Right cardiac atrium (tissue), 5 donors: ENCODE measurements around the gene PTPRM. TPM values are rescaled to one million over a fixed set of nuclear protein-coding genes. Genes with fewer than 3 reads are reported as not detected.
"Not testable (repeated sequence)": the region's sequence is repeated elsewhere in the genome, so short reads cannot be mapped to it uniquely, and the experiment has no call there.

Experiments used
- ATAC-seq, 2 donors: fragments of 200-7000 bp; cut with Tn5 transposase; one replicate each; pipeline versions ENCODE4 v1.8.0 to v1.9.1; 2020; ENCODE audit warnings: moderate library complexity in 2 of 2, mild to moderate bottlenecking in 1 of 2
- DNase-seq, 3 donors: peaks; one replicate each; pipeline ENCODE4 v3.0.0-alpha.2; 2020
- H3K27ac ChIP-seq: one replicate; pipeline ENCODE4 v1.5.1; 2013; ENCODE audit warnings: mild to moderate bottlenecking, low read length, control low read depth, moderate library complexity
- H3K27me3 ChIP-seq: one replicate; pipeline ENCODE4 v1.6.1; 2013; ENCODE audit not compliant: control insufficient read depth, insufficient read depth
- H3K4me1 ChIP-seq: one replicate; pipeline ENCODE4 v1.6.1; 2013; ENCODE audit warnings: low read length; ENCODE audit not compliant: control insufficient read depth, insufficient read depth
- H3K4me3 ChIP-seq: one replicate; pipeline ENCODE4 v1.5.1; 2013; ENCODE audit warnings: low read length, control low read depth
- H3K9me3 ChIP-seq: one replicate; pipeline ENCODE4 v1.6.1; 2013; ENCODE audit warnings: low read length; ENCODE audit not compliant: control insufficient read depth
- WGBS: extraction: QIAGEN DNeasy Blood & Tissue Kit; methylation state at CpG from one replicate; pipeline ENCODE4 v1.1.7; 2013; 5-methylcytosine and 5-hydroxymethylcytosine counted together
- intact Hi-C, 4 donors: fragments of 100-400 bp; cut with DNase I; formaldehyde crosslinking; loops; one replicate each; pipeline versions ENCODE4 v1.11.0 to v1.14.0; 2022 to 2023
- polyA plus RNA-seq: library from polyadenylated mRNA; stranded (reverse); fragments of 200-250 nt; gene quantifications from one replicate; pipeline ENCODE4 v1.2.3, GENCODE V29; 2013
- total RNA-seq, 4 donors: library from RNA; stranded (reverse); fragmentation: NEBNext Ultra II Directional; extraction: Animal tissue kit (Norgen Biotek cat#: 25700); gene quantifications; one replicate each; pipeline ENCODE4 v1.2.1, GENCODE V29; 2021
- donor health status: healthy with polysubstance abuse.
- donor health status: DM: no; HTN: yes; CAD: no.
- donor health status: DM: no; HTN: no; CAD: no.
- donor health status: DM: no; HTN: yes; CAD: no; lungs with severe emphysema.
- donor health status: DM: yes; HTN: yes; CAD: no.

The PTPRM gene
- total and polyA plus RNA-seq, 5 donors: 55.1 to 81.5 (median 63.4) TPM

DNA sequence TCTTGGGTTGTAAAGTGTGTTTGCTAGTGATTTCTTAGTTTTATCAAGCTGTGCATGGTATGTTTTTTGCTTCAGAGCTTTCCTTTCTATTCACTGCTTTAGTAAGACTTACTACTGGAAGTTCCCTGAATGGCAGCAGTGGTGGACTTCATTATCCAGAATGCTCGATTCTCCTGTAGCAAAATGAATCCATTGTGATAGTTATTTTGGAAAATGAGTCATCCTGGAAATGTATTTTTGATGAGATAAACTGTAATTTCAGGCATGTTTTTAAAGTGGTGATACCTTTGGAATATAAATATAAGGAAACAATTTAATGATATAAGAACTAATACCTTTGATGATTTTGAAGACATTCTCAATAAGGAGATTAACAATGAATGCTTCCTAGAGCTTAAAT lies 387.1 kb downstream of the PTPRM start:
- intact Hi-C loops: no loop called here
- Histone ChIP-seq H3K4me1 (peaks cover 2% of the 10 kb centered on the region), H3K9me3 (no peaks in the 10 kb centered on the region), H3K27me3 (no peaks in the 10 kb centered on the region), H3K27ac (no peak overlapping the region), H3K4me3 (no peak overlapping the region)
- WGBS: 51% methylated on average over 1 of the region's 1 CpG
- no peak for DNase-seq
- ATAC-seq: no peak

GRCh38 chr18:7955175-7955574 lies 388.1 kb downstream of the PTPRM start:
- no peak overlapping the region for H3K27ac ChIP-seq
- intact Hi-C loops: no loop called here
- DNase-seq (no peak), ATAC-seq (no peak)
- H3K4me1 ChIP-seq: peaks cover 2% of the 10 kb centered on the region
- H3K9me3 ChIP-seq: no peaks in the 10 kb centered on the region
- H3K27me3 ChIP-seq: no peaks in the 10 kb centered on the region
- 97% methylated on average over 7 of the region's 7 CpGs for WGBS
- H3K4me3 ChIP-seq: no peak overlapping the region

GRCh38 chr18:7957297-7957696 lies 390.2 kb downstream of the PTPRM start:
- Histone ChIP-seq H3K27ac (no peak overlapping the region), H3K9me3 (no peaks in the 10 kb centered on the region), H3K27me3 (no peaks in the 10 kb centered on the region), H3K4me1 (peaks cover 2% of the 10 kb centered on the region), H3K4me3 (no peak overlapping the region)
- no peak for ATAC-seq
- no peak for DNase-seq
- intact Hi-C loops: no loop called here
- WGBS: 78% methylated on average over 3 of the region's 3 CpGs

GRCh38 chr18:7958081-7958896 lies 391.2 kb downstream of the PTPRM start:
- no peak overlapping the region for H3K27ac ChIP-seq
- H3K4me3 ChIP-seq: peak overlapping the region; percentile 19
- H3K27me3 ChIP-seq: no peaks in the 10 kb centered on the region
- intact Hi-C loops: no loop called here
- H3K4me1 ChIP-seq: peaks cover 4% of the 10 kb centered on the region
- ATAC-seq (no peak), DNase-seq (no peak)
- 55% methylated on average over 4 of the region's 4 CpGs for WGBS
- no peaks in the 10 kb centered on the region for H3K9me3 ChIP-seq

DNA sequence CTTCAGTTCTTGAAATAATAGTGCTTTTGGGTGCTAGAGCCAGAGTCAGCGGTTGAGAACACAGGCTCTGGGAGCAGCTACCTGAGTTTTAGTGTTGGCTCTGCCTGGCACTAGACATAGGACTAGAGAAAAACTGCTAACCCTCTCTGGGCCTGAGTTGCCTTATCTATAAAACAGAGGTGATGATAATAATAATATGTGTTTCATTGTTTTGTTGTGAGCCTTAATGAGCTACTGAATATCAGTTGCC lies 391.7 kb downstream of the PTPRM start:
- Histone ChIP-seq H3K9me3 (no peaks in the 10 kb centered on the region), H3K27me3 (no peaks in the 10 kb centered on the region), H3K4me1 (peaks cover 6% of the 10 kb centered on the region), H3K4me3 (peak overlapping the region; percentile 19), H3K27ac (no peak overlapping the region)
- DNase-seq (no peak), ATAC-seq (no peak)
- intact Hi-C loops: no loop called here
- WGBS: 85% methylated on average over 1 of the region's 1 CpG

DNA sequence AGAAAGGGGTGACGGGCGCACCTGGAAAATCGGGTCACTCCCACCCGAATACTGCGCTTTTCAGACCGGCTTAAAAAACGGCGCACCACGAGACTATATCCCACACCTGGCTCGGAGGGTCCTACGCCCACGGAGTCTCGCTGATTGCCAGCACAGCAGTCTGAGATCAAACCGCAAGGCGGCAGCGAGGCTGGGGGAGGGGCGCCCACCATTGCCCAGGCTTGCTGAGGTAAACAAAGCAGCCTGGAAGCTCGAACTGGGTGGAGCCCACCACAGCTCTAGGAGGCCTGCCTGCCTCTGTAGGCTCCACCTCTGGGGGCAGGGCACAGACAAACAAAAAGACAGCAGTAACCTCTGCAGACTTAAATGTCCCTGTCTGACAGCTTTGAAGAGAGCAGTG lies 399.6 kb downstream of the PTPRM start:
- no CpG with 5 or more reads among the region's 18 CpGs for WGBS
- not testable (repeated sequence) for H3K4me3 ChIP-seq, H3K27me3 ChIP-seq, H3K9me3 ChIP-seq, H3K27ac ChIP-seq, ATAC-seq, DNase-seq, H3K4me1 ChIP-seq
- intact Hi-C loops: loop anchor here in 1 of 4 donors (10.0 kb wide), 1 partner anchor 62 kb away; no protein-coding TSS in a partner anchor

DNA sequence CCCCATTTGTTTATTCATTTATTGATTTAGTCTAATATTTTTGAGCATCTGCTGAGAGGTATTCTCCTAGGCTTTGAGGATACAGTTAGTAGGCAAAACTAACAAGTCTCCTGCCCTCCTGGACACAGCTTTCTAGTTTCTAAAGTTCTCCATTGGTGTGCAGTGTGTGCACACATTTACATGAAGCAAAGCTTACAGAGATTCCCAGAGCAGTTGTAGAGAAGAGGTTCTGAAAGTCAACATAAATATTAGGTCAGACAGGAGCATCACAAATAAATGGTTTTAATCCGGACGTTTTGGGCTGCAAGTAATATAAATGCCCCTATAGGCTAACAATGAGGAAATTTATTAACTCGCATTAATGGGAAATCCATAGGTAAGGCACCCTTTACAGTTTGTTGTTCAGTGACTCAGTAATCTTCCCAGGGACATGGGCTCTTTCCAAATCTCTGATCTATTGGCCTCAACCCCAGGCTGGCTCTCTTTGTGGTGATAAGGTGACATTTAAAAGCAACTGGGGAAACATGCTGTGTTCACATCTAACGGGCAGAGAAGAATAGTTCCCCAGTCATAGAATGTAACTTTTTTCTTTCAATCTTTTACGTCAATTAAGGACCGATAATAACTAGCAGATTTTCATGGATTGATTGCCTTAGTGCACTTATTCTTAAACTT lies 407.2 kb downstream of the PTPRM start:
- ATAC-seq: peak; percentile 59 to 62
- H3K27ac ChIP-seq: no peak overlapping the region
- 78% methylated on average over 6 of the region's 6 CpGs for WGBS

GRCh38 chr18:7977897-7978296 lies 410.8 kb downstream of the PTPRM start:
- no peak for DNase-seq
- Histone ChIP-seq H3K9me3 (no peaks in the 10 kb centered on the region), H3K27ac (no peak overlapping the region), H3K4me3 (no peak overlapping the region), H3K27me3 (no peaks in the 10 kb centered on the region), H3K4me1 (peaks cover 2% of the 10 kb centered on the region)
- 49% methylated on average over 4 of the region's 4 CpGs for WGBS
- intact Hi-C loops: no loop called here
- no peak for ATAC-seq

More for the DNA sequence above, 407.2 kb downstream of the PTPRM start:
- peaks cover 2% of the 10 kb centered on the region for H3K4me1 ChIP-seq
- no peaks in the 10 kb centered on the region for H3K9me3 ChIP-seq
- intact Hi-C loops: no loop called here
- no peak for DNase-seq
- no peaks in the 10 kb centered on the region for H3K27me3 ChIP-seq
- no peak overlapping the region for H3K4me3 ChIP-seq

DNA sequence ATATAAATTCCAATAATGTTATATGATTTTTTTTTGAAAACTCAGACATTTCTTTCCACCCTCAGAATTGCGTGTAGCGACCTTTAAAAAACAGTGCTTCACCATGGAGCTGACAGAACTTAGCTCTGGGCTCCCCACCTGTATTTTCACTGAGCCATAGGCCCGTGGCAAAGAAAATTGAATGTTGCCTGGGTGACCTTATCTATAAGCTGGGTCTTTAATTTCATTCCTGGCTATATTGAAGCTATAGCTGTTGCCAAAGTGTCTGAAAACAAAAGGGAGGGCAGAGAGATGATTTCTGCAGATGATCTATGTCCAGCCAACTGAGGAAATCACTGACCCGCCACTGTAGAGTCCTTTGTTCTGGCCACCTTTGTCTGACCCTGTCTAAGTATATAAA lies 411.7 kb downstream of the PTPRM start:
- no peak overlapping the region for H3K27ac ChIP-seq
- H3K4me3 ChIP-seq: no peak overlapping the region
- no peaks in the 10 kb centered on the region for H3K9me3 ChIP-seq
- peaks cover 2% of the 10 kb centered on the region for H3K4me1 ChIP-seq
- DNase-seq (no peak), ATAC-seq (no peak)
- intact Hi-C loops: no loop called here
- 75% methylated on average over 4 of the region's 4 CpGs for WGBS
- no peaks in the 10 kb centered on the region for H3K27me3 ChIP-seq

- Histone ChIP-seq H3K4me1 (peaks cover 2% of the 10 kb centered on the region), H3K4me3 (no peak overlapping the region), H3K27ac (no peak overlapping the region), H3K9me3 (no peaks in the 10 kb centered on the region), H3K27me3 (no peaks in the 10 kb centered on the region)
- no peak for DNase-seq
- WGBS: 99% methylated on average over 8 of the region's 8 CpGs
- ATAC-seq: no peak
- intact Hi-C loops: no loop called here
Measured at GRCh38 chr18:7979714-7980113, 412.6 kb downstream of the PTPRM start.

DNA sequence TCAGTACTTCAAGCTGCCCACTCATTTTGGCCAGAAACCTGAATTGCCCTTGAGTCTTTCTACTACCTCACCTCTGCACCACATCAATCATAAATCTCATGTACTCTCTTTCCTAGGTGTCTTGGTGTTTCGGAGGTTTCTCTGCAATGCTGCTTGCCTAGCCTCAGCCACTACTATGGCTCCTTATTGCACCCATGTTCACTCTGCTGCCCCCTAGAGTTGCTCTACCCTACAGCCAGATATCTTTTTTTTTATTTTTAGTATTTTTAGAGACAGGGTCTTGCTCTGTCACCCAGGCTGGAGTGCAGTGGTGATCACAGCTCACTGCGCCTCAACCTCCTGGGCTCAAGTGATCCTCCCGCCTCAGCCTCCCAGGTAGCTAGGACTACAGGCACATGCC lies 413.0 kb downstream of the PTPRM start:
- intact Hi-C loops: no loop called here
- ATAC-seq (no peak), DNase-seq (no peak)
- 97% methylated on average over 3 of the region's 3 CpGs for WGBS
- no peak overlapping the region for H3K27ac ChIP-seq
- H3K9me3 ChIP-seq: no peaks in the 10 kb centered on the region
- no peaks in the 10 kb centered on the region for H3K27me3 ChIP-seq
- no peak overlapping the region for H3K4me3 ChIP-seq
- peaks cover 2% of the 10 kb centered on the region for H3K4me1 ChIP-seq
